PC-9 (cell line): ENCODE data around the gene TMEM117.

Experiments
- EZH2 ChIP-seq: fragments of 200-600 bp; sonication (generic); IDR thresholded peaks from 2 replicates; pipeline ENCODE4 v1.8.0; 2017; ENCODE audit warnings: antibody characterized with exemption, low read depth
- TF ChIP-seq, protein P1 (sequence below): fragments of 200-600 bp; sonication (generic); conservative IDR thresholded peaks from 2 replicates; pipeline ENCODE4 v1.6.1; 2017; ENCODE audit warnings: mixed run types, antibody characterized with exemption, mild to moderate bottlenecking, moderate library complexity

DNA sequence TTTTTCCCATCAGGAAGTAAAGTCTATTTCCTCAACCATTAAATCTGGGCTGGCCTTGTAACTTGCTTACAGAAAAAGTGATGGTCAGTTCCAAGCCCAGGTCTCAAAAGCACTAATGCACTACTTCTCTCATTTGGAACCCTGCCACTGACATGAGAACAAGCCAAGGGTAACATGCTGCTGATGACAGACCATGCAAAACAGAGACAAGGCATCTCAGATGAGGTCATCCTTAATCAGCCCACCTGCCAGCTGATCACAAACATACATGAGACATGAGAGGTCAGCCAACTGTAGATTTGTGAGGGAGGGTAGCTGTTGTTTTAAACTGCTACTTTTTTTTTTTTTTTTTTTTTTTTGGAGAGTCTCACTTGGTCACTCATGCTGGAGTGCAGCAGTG, 45.9 kb upstream of the TMEM117 start:
- TF ChIP-seq, protein P1, sequence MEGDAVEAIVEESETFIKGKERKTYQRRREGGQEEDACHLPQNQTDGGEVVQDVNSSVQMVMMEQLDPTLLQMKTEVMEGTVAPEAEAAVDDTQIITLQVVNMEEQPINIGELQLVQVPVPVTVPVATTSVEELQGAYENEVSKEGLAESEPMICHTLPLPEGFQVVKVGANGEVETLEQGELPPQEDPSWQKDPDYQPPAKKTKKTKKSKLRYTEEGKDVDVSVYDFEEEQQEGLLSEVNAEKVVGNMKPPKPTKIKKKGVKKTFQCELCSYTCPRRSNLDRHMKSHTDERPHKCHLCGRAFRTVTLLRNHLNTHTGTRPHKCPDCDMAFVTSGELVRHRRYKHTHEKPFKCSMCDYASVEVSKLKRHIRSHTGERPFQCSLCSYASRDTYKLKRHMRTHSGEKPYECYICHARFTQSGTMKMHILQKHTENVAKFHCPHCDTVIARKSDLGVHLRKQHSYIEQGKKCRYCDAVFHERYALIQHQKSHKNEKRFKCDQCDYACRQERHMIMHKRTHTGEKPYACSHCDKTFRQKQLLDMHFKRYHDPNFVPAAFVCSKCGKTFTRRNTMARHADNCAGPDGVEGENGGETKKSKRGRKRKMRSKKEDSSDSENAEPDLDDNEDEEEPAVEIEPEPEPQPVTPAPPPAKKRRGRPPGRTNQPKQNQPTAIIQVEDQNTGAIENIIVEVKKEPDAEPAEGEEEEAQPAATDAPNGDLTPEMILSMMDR, result no peak
- no peak for TF ChIP-seq EZH2
